Thyroid gland (tissue), 4 donors: Measurements from ENCODE around the gene HENMT1.

Experiments
- CTCF ChIP-seq, 6 experiments: fragments of 200-600 bp in 3 of 6; fragments of 450-650 bp in 3 of 6; sonication (generic) in 3 of 6; IDR thresholded peaks; one replicate each; pipeline ENCODE4 v1.5.1; 2016 to 2019; ENCODE audit warnings: antibody characterized with exemption in 6 of 6, mild to moderate bottlenecking in 2 of 6, inconsistent platforms in 1 of 6, moderate library complexity in 1 of 6
- POLR2A ChIP-seq, 2 donors: fragments of 450-650 bp; IDR thresholded peaks; one replicate each; pipeline ENCODE4 v1.6.1; 2017; ENCODE audit warnings: antibody characterized with exemption in 2 of 2, mild to moderate bottlenecking in 2 of 2, moderate library complexity in 1 of 2

GRCh38 chr1:108691942-108692723, 31.2 kb upstream of the HENMT1 start, which contains the start of gene PRPF38B:
- TF ChIP-seq POLR2A (IDR thresholded peaks at IDR 0.05) (peak; percentile 12 to 94), CTCF (IDR thresholded peaks at IDR 0.05) (peak in 1 of 6 experiments; percentile 10)
